Activated naive CD8-positive, alpha-beta T cell treated with anti-CD3 and anti-CD28 coated beads, Interleukin-2, amount 50 U/mL, for 24 hours (primary cell): ENCODE data around the gene OPCML.

Source experiments
- ATAC-seq: fragments of 150-1000 bp; cut with Tn5 transposase; one replicate; pipeline ENCODE4 v1.10.0; 2021
- DNase-seq: peaks from one replicate; pipeline ENCODE4 v3.0.0; 2021
- H3K27ac Mint-ChIP-seq: one replicate; pipeline ENCODE4 v1.8.0; 2021; ENCODE audit warnings: mild to moderate bottlenecking, mixed read lengths
- H3K27me3 Mint-ChIP-seq: one replicate; pipeline ENCODE4 v1.8.0; 2021; ENCODE audit warnings: mixed read lengths
- H3K36me3 Mint-ChIP-seq: one replicate; pipeline ENCODE4 v1.8.0; 2021; ENCODE audit warnings: low read depth, mixed read lengths
- H3K4me1 Mint-ChIP-seq: one replicate; pipeline ENCODE4 v1.8.0; 2021; ENCODE audit warnings: mixed read lengths
- H3K4me3 Mint-ChIP-seq: one replicate; pipeline ENCODE4 v1.8.0; 2021; ENCODE audit warnings: mild to moderate bottlenecking, moderate library complexity, mixed read lengths
- H3K9me3 Mint-ChIP-seq: one replicate; pipeline ENCODE4 v1.8.0; 2021; ENCODE audit warnings: mixed read lengths

The OPCML gene

DNA sequence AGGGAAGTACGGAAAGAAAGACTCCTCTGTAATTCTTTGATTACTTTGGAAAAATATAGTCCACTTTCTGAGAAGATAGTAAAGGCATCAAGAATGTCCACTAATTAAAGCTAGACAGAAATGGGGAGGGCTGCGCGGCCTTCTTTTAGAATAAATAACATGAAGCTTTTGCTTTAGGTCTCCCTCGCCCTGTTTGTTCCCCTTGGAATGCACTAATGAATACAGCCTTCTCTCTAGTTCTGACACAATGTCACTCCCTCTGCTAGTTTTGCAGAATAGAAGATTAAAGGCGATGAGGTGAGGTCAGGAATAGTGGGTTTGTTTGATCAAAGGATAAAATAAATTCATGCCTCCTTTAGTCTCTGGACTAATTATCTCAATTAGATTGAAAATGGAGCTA is 543.9 kb downstream of the OPCML start:
- DNase-seq (no peak), ATAC-seq (no peak)

DNA sequence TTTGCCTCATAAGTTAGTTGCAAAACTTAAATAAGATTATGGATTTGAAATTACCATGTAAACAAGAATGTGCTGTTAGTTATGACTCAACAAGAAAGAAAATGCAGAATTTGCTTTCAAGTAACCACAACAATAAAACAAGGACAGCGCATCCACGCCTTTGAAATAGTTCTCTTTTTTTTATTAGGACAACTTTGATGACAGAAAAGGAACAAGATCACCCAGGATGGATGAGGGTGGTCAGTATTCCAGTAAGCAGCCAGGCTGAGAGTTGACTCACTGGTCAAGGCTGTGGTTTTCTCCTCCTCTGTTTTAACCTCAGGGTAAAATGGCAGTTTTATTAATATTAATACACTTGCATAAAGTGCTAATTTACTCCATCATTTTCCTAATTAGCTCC is 544.4 kb downstream of the OPCML start:
- Mint-ChIP-seq H3K27me3 (peaks cover 4% of the 10 kb centered on the region), H3K27ac (no peak overlapping the region), H3K36me3 (no peaks in the 10 kb centered on the region), H3K9me3 (no peaks in the 10 kb centered on the region), H3K4me1 (no peaks in the 10 kb centered on the region), H3K4me3 (no peak overlapping the region)
- DNase-seq (no peak), ATAC-seq (no peak)

More for the DNA sequence above, 543.9 kb downstream of the OPCML start:
- Mint-ChIP-seq H3K9me3 (no peaks in the 10 kb centered on the region), H3K4me3 (no peak overlapping the region), H3K27ac (no peak overlapping the region), H3K36me3 (no peaks in the 10 kb centered on the region), H3K4me1 (no peaks in the 10 kb centered on the region), H3K27me3 (peaks cover 4% of the 10 kb centered on the region)

- Mint-ChIP-seq H3K4me1 (no peaks in the 10 kb centered on the region), H3K4me3 (no peak overlapping the region), H3K27me3 (peaks cover 2% of the 10 kb centered on the region), H3K9me3 (no peaks in the 10 kb centered on the region), H3K36me3 (no peaks in the 10 kb centered on the region), H3K27ac (no peak overlapping the region)
- no peak for ATAC-seq
- no peak for DNase-seq
Observed at GRCh38 chr11:132983641-132983978, 548.7 kb downstream of the OPCML start.

- H3K27ac Mint-ChIP-seq, result no peak overlapping the region
- H3K36me3 Mint-ChIP-seq, result no peaks in the 10 kb centered on the region
- ATAC-seq, result no peak
- H3K9me3 Mint-ChIP-seq, result no peaks in the 10 kb centered on the region
- no peak overlapping the region for H3K4me3 Mint-ChIP-seq
- DNase-seq, result no peak
- peaks cover 2% of the 10 kb centered on the region for H3K27me3 Mint-ChIP-seq
- no peaks in the 10 kb centered on the region for H3K4me1 Mint-ChIP-seq
Observed at GRCh38 chr11:132982772-132983640, 549.3 kb downstream of the OPCML start.

DNA sequence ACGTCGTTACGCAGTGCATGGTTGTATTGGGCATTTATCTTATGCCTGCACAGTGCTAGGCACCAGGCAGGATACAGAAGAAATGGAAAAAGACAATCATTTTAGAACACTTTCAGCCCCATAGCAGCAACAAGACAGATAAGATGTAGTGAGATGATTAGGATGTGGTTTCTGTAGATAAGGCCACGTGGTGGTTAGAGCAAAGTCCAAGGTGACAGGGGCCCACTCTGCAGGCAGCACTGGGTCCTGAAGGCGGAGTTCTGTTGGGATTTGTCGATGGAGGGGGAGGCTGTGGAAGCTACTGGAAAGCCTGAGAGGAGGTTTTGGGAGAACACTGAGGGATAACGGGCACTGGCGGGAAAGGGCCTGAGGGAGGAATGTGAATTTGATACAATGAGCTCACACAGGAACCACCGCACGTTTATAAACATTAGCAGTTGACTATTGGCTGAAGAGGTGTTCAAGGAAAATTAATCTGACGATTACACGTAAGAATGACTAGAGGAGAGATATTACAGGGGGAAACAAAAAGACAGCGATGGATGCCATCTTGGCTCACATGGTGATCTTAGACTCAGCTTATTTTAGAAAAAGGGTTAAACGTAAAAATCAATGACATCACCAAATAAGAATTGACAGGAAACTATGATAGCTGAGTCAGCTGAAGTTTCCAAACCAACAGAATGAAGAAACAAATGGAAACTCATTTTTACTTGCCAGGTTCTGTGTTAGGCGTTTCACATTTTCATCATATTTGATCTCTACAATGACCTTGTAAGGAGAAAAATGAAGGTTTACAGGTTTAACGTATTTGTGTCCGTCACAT is 551.0 kb downstream of the OPCML start:
- Mint-ChIP-seq H3K9me3 (no peaks in the 10 kb centered on the region), H3K27ac (no peak overlapping the region), H3K4me3 (no peak overlapping the region), H3K36me3 (no peaks in the 10 kb centered on the region), H3K27me3 (peaks cover 2% of the 10 kb centered on the region), H3K4me1 (no peaks in the 10 kb centered on the region)
- ATAC-seq, result no peak
- DNase-seq, result no peak

GRCh38 chr11:132980670-132981069 is 551.6 kb downstream of the OPCML start:
- no peaks in the 10 kb centered on the region for H3K36me3 Mint-ChIP-seq
- H3K4me3 Mint-ChIP-seq, result no peak overlapping the region
- ATAC-seq (no peak), DNase-seq (no peak)
- H3K9me3 Mint-ChIP-seq, result no peaks in the 10 kb centered on the region
- peaks cover under 1% of the 10 kb centered on the region for H3K27me3 Mint-ChIP-seq
- H3K4me1 Mint-ChIP-seq, result no peaks in the 10 kb centered on the region
- no peak overlapping the region for H3K27ac Mint-ChIP-seq

- Mint-ChIP-seq H3K4me3 (no peak overlapping the region), H3K27ac (no peak overlapping the region), H3K4me1 (no peaks in the 10 kb centered on the region), H3K27me3 (no peaks in the 10 kb centered on the region), H3K36me3 (no peaks in the 10 kb centered on the region), H3K9me3 (no peaks in the 10 kb centered on the region)
- ATAC-seq (no peak), DNase-seq (no peak)
Observed at GRCh38 chr11:132977746-132978145, 554.6 kb downstream of the OPCML start.

DNA sequence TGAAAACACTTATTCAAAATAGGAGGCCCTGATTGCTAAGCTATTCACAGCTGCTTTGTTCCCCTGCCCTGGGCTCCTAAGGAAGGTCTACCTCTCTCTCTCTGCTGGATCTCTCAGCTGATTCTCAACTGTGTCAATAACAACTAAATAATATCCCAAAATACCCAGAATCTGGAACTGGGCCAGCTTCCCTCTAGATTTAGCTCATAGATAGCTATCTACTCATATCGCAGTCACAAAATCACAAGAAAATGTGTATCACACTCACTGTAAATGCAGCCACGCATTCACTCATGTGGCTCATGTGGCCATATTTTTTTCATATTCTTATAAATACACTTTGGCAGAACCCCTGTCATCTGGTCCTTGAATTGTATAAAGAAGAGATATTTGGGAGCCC is 555.1 kb downstream of the OPCML start:
- DNase-seq, result no peak
- Mint-ChIP-seq H3K4me3 (no peak overlapping the region), H3K4me1 (no peaks in the 10 kb centered on the region), H3K36me3 (no peaks in the 10 kb centered on the region), H3K9me3 (no peaks in the 10 kb centered on the region), H3K27ac (no peak overlapping the region), H3K27me3 (no peaks in the 10 kb centered on the region)
- no peak for ATAC-seq

GRCh38 chr11:132976115-132976514 is 556.2 kb downstream of the OPCML start:
- no peak overlapping the region for H3K4me3 Mint-ChIP-seq
- DNase-seq (no peak), ATAC-seq (no peak)
- no peaks in the 10 kb centered on the region for H3K9me3 Mint-ChIP-seq
- H3K36me3 Mint-ChIP-seq, result no peaks in the 10 kb centered on the region
- H3K27me3 Mint-ChIP-seq, result no peaks in the 10 kb centered on the region
- H3K4me1 Mint-ChIP-seq, result no peaks in the 10 kb centered on the region
- H3K27ac Mint-ChIP-seq, result no peak overlapping the region

DNA sequence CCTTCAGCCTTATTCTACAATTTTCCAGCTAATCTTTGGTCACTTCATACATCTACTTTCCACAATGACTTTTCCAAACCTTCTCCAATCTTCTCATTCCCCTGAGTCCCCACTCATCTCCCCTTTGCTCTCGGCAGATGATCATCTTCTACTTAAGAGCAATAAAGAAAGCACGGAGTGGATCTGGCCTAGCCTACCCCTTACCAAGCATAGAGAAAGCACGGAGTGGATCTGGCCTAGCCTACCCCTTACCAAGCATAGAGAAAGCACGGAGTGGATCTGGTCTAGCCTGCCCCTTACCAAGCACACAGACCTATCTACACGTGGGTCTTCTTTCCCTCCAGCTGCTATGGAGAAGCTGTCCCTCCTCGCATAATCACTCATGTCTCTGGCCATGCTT is 558.6 kb downstream of the OPCML start:
- H3K27me3 Mint-ChIP-seq, result peaks cover 2% of the 10 kb centered on the region
- H3K4me3 Mint-ChIP-seq, result no peak overlapping the region
- no peaks in the 10 kb centered on the region for H3K36me3 Mint-ChIP-seq
- no peaks in the 10 kb centered on the region for H3K9me3 Mint-ChIP-seq
- no peak overlapping the region for H3K27ac Mint-ChIP-seq
- no peak for DNase-seq
- ATAC-seq, result no peak
- no peaks in the 10 kb centered on the region for H3K4me1 Mint-ChIP-seq

DNA sequence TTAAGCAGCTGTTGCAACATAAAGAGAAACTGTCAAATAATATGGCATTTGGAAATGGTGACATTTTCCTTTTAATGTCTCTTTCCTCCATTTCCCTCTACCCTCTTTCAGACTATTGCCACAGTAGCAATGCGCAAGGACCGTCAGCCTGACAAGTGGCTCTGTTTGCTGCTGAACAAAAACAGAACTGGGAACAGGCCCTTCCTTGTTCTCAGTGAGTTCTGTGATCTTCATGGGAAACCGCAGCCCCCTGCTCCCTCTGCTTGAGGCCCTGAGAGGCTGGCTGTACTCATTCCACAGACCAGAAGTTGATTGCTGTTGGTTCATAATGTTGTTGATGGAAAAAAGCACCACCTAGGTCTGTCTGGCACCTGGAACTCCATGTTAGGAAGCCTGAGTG is 559.7 kb downstream of the OPCML start:
- Mint-ChIP-seq H3K4me1 (no peaks in the 10 kb centered on the region), H3K36me3 (no peaks in the 10 kb centered on the region), H3K4me3 (no peak overlapping the region), H3K9me3 (no peaks in the 10 kb centered on the region), H3K27me3 (peaks cover 2% of the 10 kb centered on the region), H3K27ac (no peak overlapping the region)
- DNase-seq (no peak), ATAC-seq (no peak)

GRCh38 chr11:132971351-132971750 is 561.0 kb downstream of the OPCML start:
- Mint-ChIP-seq H3K36me3 (no peaks in the 10 kb centered on the region), H3K4me1 (no peaks in the 10 kb centered on the region), H3K9me3 (no peaks in the 10 kb centered on the region), H3K4me3 (no peak overlapping the region), H3K27me3 (peaks cover 2% of the 10 kb centered on the region), H3K27ac (no peak overlapping the region)
- DNase-seq (no peak), ATAC-seq (no peak)

GRCh38 chr11:132969892-132970291 is 562.4 kb downstream of the OPCML start:
- H3K4me1 Mint-ChIP-seq, result no peaks in the 10 kb centered on the region
- no peaks in the 10 kb centered on the region for H3K36me3 Mint-ChIP-seq
- H3K9me3 Mint-ChIP-seq, result no peaks in the 10 kb centered on the region
- no peak overlapping the region for H3K27ac Mint-ChIP-seq
- ATAC-seq (no peak), DNase-seq (no peak)
- no peak overlapping the region for H3K4me3 Mint-ChIP-seq
- H3K27me3 Mint-ChIP-seq, result peaks cover 2% of the 10 kb centered on the region

DNA sequence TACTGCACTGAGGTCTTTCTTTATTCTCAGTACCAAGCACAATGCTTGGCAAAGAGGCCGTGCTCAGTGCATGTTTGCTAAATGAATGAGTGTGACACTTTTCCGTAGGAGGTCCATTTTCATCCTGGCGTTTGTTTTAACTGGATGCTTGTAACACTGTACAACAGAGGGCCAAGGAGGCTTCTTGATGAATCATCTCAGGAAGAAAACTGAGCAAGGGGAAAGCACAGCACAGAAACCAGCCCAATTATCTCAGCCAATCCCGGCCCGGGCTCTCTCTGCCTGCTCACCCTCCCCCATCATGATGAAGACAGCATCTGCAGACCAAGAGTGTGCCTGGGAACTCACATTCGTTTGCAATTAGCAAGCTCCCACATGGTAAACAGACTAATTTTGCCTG is 570.3 kb downstream of the OPCML start:
- Mint-ChIP-seq H3K36me3 (no peaks in the 10 kb centered on the region), H3K4me1 (no peaks in the 10 kb centered on the region), H3K9me3 (no peaks in the 10 kb centered on the region), H3K27ac (no peak overlapping the region), H3K4me3 (no peak overlapping the region), H3K27me3 (peaks cover 2% of the 10 kb centered on the region)
- no peak for DNase-seq
- no peak for ATAC-seq

GRCh38 chr11:132961453-132961852 is 570.8 kb downstream of the OPCML start:
- no peak for ATAC-seq
- Mint-ChIP-seq H3K4me1 (no peaks in the 10 kb centered on the region), H3K27me3 (peaks cover 2% of the 10 kb centered on the region), H3K9me3 (no peaks in the 10 kb centered on the region), H3K27ac (no peak overlapping the region), H3K4me3 (no peak overlapping the region), H3K36me3 (no peaks in the 10 kb centered on the region)
- DNase-seq, result no peak
